ENCODE results near the gene ANO8. TPM values are rescaled to one million over a fixed set of nuclear protein-coding genes. Genes with fewer than 3 reads are reported as not detected.

ANO8 gene
- 4.2 TPM for polyA plus RNA-seq (2013, experiment 1 of 2)
- 4.3 TPM for polyA plus RNA-seq (2013, experiment 2 of 2)

- Histone ChIP-seq H3K36me3 (ENCODE audit: control insufficient read depth, insufficient read depth, low read length) (no peaks in the 10 kb centered on the region), H3K4me2 (ENCODE audit: low read length) (peak within 1 kb of the TSS; percentile 48), H2AK5ac (ENCODE audit: low read length) (no peak within 1 kb of the TSS), H3K56ac (ENCODE audit: low read length) (peak within 1 kb of the TSS; percentile 93), H3K4ac (ENCODE audit: low read depth, low read length) (peak within 1 kb of the TSS; percentile 41), H3K4me1 (ENCODE audit: control insufficient read depth, low read depth, low read length) (no peaks in the 10 kb centered on the region), H4K8ac (ENCODE audit: low read depth, low read length) (no peak within 1 kb of the TSS), H4K5ac (ENCODE audit: low read length) (no peak within 1 kb of the TSS), H2BK5ac (ENCODE audit: low read length) (no peak within 1 kb of the TSS), H2BK15ac (replicated peaks; ENCODE audit: low read depth) (no peak within 1 kb of the TSS), H3K23ac (ENCODE audit: low read length) (no peak within 1 kb of the TSS), H3K27me3 (ENCODE audit: insufficient read depth, low read length, poor library complexity) (no peaks in the 10 kb centered on the region), H3K18ac (ENCODE audit: low read length) (peak within 1 kb of the TSS; percentile 52), H3K4me3 (ENCODE audit: low read length) (peak within 1 kb of the TSS; percentile 71), H3K9ac (ENCODE audit: low read length) (peak within 1 kb of the TSS; percentile 89), H2BK120ac (ENCODE audit: low read depth, low read length) (no peak within 1 kb of the TSS), H3K79me1 (ENCODE audit: low read length) (peaks cover 2% of the 10 kb centered on the region), H3K79me2 (ENCODE audit: control insufficient read depth, insufficient read depth, low read length) (no peaks in the 10 kb centered on the region), H3K27ac (ENCODE audit: low read depth, low read length) (peak within 1 kb of the TSS; percentile 55)
- DNase-seq: peak; percentile 99
- WGBS (ENCODE audit: extremely low coverage, insufficient coverage, low lambda C conversion rate): no CpG with 5 or more reads among the region's 86 CpGs
These were observed at the start of gene ANO8 for GRCh38 chr19:17334414-17335409. TSS of gene ANO8 (minus strand) at chr19:17334855. CDS start at chr19:17334670, 185 bp downstream.

- no peak overlapping the region for H3K4me2 ChIP-seq (ENCODE audit: low read length)
- no peak overlapping the region for H2BK5ac ChIP-seq (ENCODE audit: low read length)
- no peaks in the 10 kb centered on the region for H3K79me2 ChIP-seq (ENCODE audit: control insufficient read depth, insufficient read depth, low read length)
- no peak for DNase-seq
- no peaks in the 10 kb centered on the region for H3K4me1 ChIP-seq (ENCODE audit: control insufficient read depth, low read depth, low read length)
- no peak overlapping the region for H2BK15ac ChIP-seq (replicated peaks; ENCODE audit: low read depth)
- H3K56ac ChIP-seq (ENCODE audit: low read length): no peak overlapping the region
- no peak overlapping the region for H4K8ac ChIP-seq (ENCODE audit: low read depth, low read length)
- H3K9ac ChIP-seq (ENCODE audit: low read length): no peak overlapping the region
- H3K4ac ChIP-seq (ENCODE audit: low read depth, low read length): no peak overlapping the region
- no peak overlapping the region for H4K5ac ChIP-seq (ENCODE audit: low read length)
- H3K36me3 ChIP-seq (ENCODE audit: control insufficient read depth, insufficient read depth, low read length): no peaks in the 10 kb centered on the region
- H3K27me3 ChIP-seq (ENCODE audit: insufficient read depth, low read length, poor library complexity): no peaks in the 10 kb centered on the region
- H3K23ac ChIP-seq (ENCODE audit: low read length): no peak overlapping the region
- H3K18ac ChIP-seq (ENCODE audit: low read length): no peak overlapping the region
- H3K4me3 ChIP-seq (ENCODE audit: low read length): no peak overlapping the region
- no CpG with 5 or more reads among the region's 5 CpGs for WGBS (ENCODE audit: extremely low coverage, insufficient coverage, low lambda C conversion rate)
- H3K27ac ChIP-seq (ENCODE audit: low read depth, low read length): no peak overlapping the region
- H2AK5ac ChIP-seq (ENCODE audit: low read length): no peak overlapping the region
- no peaks in the 10 kb centered on the region for H3K79me1 ChIP-seq (ENCODE audit: low read length)
- no peak overlapping the region for H2BK120ac ChIP-seq (ENCODE audit: low read depth, low read length)
These were observed 45.9 kb upstream of the ANO8 start for GRCh38 chr19:17380426-17381138.

- no CpG with 5 or more reads among the region's 14 CpGs for WGBS (ENCODE audit: extremely low coverage, insufficient coverage, low lambda C conversion rate)
- DNase-seq: peak; percentile 55
- Histone ChIP-seq H3K4me3 (ENCODE audit: low read length) (no peak overlapping the region), H4K5ac (ENCODE audit: low read length) (no peak overlapping the region), H2BK5ac (ENCODE audit: low read length) (no peak overlapping the region), H3K4ac (ENCODE audit: low read depth, low read length) (no peak overlapping the region), H3K4me1 (ENCODE audit: control insufficient read depth, low read depth, low read length) (no peaks in the 10 kb centered on the region), H3K9ac (ENCODE audit: low read length) (no peak overlapping the region), H3K36me3 (ENCODE audit: control insufficient read depth, insufficient read depth, low read length) (no peaks in the 10 kb centered on the region), H2BK120ac (ENCODE audit: low read depth, low read length) (no peak overlapping the region), H3K56ac (ENCODE audit: low read length) (peak overlapping the region; percentile 52), H3K18ac (ENCODE audit: low read length) (no peak overlapping the region), H3K79me1 (ENCODE audit: low read length) (no peaks in the 10 kb centered on the region), H4K8ac (ENCODE audit: low read depth, low read length) (peak overlapping the region; percentile 7), H2AK5ac (ENCODE audit: low read length) (no peak overlapping the region), H3K23ac (ENCODE audit: low read length) (no peak overlapping the region), H3K4me2 (ENCODE audit: low read length) (no peak overlapping the region), H3K79me2 (ENCODE audit: control insufficient read depth, insufficient read depth, low read length) (no peaks in the 10 kb centered on the region), H2BK15ac (replicated peaks; ENCODE audit: low read depth) (no peak overlapping the region), H3K27me3 (ENCODE audit: insufficient read depth, low read length, poor library complexity) (no peaks in the 10 kb centered on the region), H3K27ac (ENCODE audit: low read depth, low read length) (no peak overlapping the region)
These were observed 44.6 kb upstream of the ANO8 start for GRCh38 chr19:17379221-17379631.

- Histone ChIP-seq H2BK15ac (replicated peaks; ENCODE audit: low read depth) (no peak overlapping the region), H3K23ac (ENCODE audit: low read length) (no peak overlapping the region), H3K9ac (ENCODE audit: low read length) (no peak overlapping the region), H2BK120ac (ENCODE audit: low read depth, low read length) (no peak overlapping the region), H3K36me3 (ENCODE audit: control insufficient read depth, insufficient read depth, low read length) (no peaks in the 10 kb centered on the region), H2AK5ac (ENCODE audit: low read length) (no peak overlapping the region), H3K79me1 (ENCODE audit: low read length) (no peaks in the 10 kb centered on the region), H2BK5ac (ENCODE audit: low read length) (no peak overlapping the region), H3K4me1 (ENCODE audit: control insufficient read depth, low read depth, low read length) (no peaks in the 10 kb centered on the region), H3K4me3 (ENCODE audit: low read length) (no peak overlapping the region), H3K27ac (ENCODE audit: low read depth, low read length) (no peak overlapping the region), H3K18ac (ENCODE audit: low read length) (no peak overlapping the region), H3K4ac (ENCODE audit: low read depth, low read length) (no peak overlapping the region), H4K5ac (ENCODE audit: low read length) (no peak overlapping the region), H3K27me3 (ENCODE audit: insufficient read depth, low read length, poor library complexity) (no peaks in the 10 kb centered on the region), H4K8ac (ENCODE audit: low read depth, low read length) (no peak overlapping the region), H3K4me2 (ENCODE audit: low read length) (no peak overlapping the region), H3K56ac (ENCODE audit: low read length) (no peak overlapping the region), H3K79me2 (ENCODE audit: control insufficient read depth, insufficient read depth, low read length) (no peaks in the 10 kb centered on the region)
- WGBS (ENCODE audit: extremely low coverage, insufficient coverage, low lambda C conversion rate): no CpG with 5 or more reads among the region's 13 CpGs
- DNase-seq: no peak
These were observed 43.6 kb upstream of the ANO8 start for GRCh38 chr19:17378271-17378670.

- Histone ChIP-seq H3K36me3 (ENCODE audit: control insufficient read depth, insufficient read depth, low read length) (no peaks in the 10 kb centered on the region), H3K27me3 (ENCODE audit: insufficient read depth, low read length, poor library complexity) (no peaks in the 10 kb centered on the region), H3K9ac (ENCODE audit: low read length) (no peak within 1 kb of the TSS), H3K56ac (ENCODE audit: low read length) (no peak within 1 kb of the TSS), H4K5ac (ENCODE audit: low read length) (no peak within 1 kb of the TSS), H3K23ac (ENCODE audit: low read length) (no peak within 1 kb of the TSS), H3K4me3 (ENCODE audit: low read length) (no peak within 1 kb of the TSS), H3K4me2 (ENCODE audit: low read length) (no peak within 1 kb of the TSS), H3K4me1 (ENCODE audit: control insufficient read depth, low read depth, low read length) (no peaks in the 10 kb centered on the region), H2AK5ac (ENCODE audit: low read length) (no peak within 1 kb of the TSS), H4K8ac (ENCODE audit: low read depth, low read length) (no peak within 1 kb of the TSS), H2BK120ac (ENCODE audit: low read depth, low read length) (no peak within 1 kb of the TSS), H3K27ac (ENCODE audit: low read depth, low read length) (no peak within 1 kb of the TSS), H3K4ac (ENCODE audit: low read depth, low read length) (no peak within 1 kb of the TSS), H3K79me1 (ENCODE audit: low read length) (no peaks in the 10 kb centered on the region), H3K79me2 (ENCODE audit: control insufficient read depth, insufficient read depth, low read length) (no peaks in the 10 kb centered on the region), H2BK5ac (ENCODE audit: low read length) (no peak within 1 kb of the TSS), H3K18ac (ENCODE audit: low read length) (no peak within 1 kb of the TSS), H2BK15ac (replicated peaks; ENCODE audit: low read depth) (no peak within 1 kb of the TSS)
- DNase-seq: no peak
- no CpG with 5 or more reads among the region's 39 CpGs for WGBS (ENCODE audit: extremely low coverage, insufficient coverage, low lambda C conversion rate)
These were observed 42.4 kb upstream of the ANO8 start, which contains the start of gene PLVAP for GRCh38 chr19:17376935-17377600. TSS of gene PLVAP (minus strand) at chr19:17377342. CDS start at chr19:17377288, 54 bp downstream.
